GM18907 (cell line): Measurements from ENCODE around the gene STX8.
A peak's percentile ranks its signal among the peaks of the same experiment; 100 is the strongest.

ENCODE experiments used
- ATAC-seq: cut with Tn5 transposase; IDR thresholded peaks from one replicate; pipeline ENCODE4 v1.9.1; 2021; ENCODE audit warnings: mild to moderate bottlenecking, moderate library complexity; ENCODE audit not compliant: unreplicated experiment

STX8 gene

GRCh38 chr17:9244066-9245052 is 331.3 kb downstream of the STX8 start:
- ATAC-seq, result no peak

DNA sequence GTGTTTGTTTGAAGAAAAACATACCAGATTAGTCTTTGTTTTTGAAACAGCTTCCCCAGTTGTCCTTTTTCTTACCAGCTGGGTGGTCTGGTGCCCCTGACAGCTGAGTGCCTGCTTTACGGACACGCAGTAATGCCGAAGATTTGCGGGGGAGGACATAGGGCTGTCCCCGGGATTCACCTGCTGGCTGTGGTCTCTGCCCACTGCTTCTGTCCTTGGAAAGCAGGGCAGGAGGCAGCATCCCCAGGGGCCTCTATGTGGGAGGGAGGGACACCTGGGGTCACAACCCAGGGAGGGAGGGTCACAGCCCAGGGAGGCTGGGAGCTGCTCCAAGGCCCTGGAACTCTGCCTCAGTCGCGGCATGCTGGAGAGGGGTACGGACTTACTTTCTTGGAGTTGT is 332.6 kb downstream of the STX8 start:
- ATAC-seq, result no peak

DNA sequence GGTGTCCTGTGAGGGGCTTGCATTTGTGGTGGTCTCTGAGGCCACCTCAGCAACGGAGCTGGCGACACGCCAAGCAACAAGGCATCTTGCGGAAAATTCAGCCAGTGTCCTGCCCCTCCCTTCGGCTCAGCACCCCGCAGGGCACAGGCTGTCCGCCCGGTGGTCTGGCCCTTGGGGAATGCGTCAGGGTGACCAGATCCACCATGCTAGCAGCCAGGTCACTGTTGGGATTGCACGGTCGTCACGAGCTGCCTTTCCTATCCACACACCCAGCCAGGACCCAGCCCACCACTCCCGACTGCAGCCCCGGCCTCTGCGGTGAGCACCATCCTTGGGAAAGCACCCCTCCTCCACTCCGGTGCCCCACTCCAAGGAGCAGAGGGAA is 333.1 kb downstream of the STX8 start:
- ATAC-seq, result no peak

- ATAC-seq, result no peak
Observed at GRCh38 chr17:9241774-9242496, 333.7 kb downstream of the STX8 start.

GRCh38 chr17:9241371-9241712 is 334.3 kb downstream of the STX8 start:
- no peak for ATAC-seq

DNA sequence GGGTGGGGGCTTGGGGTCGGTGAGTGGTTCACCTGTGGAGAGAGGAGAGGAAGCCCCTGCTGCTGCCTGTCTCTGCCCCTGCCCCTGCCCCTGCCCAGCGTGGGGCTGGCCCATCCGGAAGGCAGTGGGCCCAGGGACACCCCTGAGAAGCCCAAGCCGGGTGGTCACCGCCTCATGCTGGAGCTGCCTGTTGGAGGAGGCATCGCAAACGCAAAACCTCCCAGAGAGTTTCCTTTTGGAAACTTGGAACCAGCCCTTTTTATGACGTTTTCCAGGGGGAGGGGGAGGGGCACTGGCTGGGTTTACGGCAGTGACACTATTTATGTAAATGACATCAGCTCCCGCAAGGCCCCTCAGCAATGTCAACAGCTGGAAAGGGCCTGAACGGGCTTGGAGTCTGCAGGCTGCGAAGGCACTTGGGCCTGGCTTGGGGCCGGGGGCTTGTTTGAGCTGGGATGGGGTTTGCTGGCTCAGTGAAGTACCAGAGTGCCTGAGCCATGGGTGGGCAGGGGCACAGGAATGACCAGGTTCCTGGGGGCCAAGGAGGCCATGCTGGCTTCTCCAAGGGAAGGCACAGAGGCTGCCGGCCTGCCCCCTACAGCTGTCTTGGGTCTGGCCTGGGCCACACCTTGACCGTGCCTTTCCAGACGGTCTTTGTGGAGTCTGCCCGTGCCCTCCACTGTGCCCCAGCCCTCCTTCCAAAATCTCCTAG is 334.8 kb downstream of the STX8 start:
- no peak for ATAC-seq

DNA sequence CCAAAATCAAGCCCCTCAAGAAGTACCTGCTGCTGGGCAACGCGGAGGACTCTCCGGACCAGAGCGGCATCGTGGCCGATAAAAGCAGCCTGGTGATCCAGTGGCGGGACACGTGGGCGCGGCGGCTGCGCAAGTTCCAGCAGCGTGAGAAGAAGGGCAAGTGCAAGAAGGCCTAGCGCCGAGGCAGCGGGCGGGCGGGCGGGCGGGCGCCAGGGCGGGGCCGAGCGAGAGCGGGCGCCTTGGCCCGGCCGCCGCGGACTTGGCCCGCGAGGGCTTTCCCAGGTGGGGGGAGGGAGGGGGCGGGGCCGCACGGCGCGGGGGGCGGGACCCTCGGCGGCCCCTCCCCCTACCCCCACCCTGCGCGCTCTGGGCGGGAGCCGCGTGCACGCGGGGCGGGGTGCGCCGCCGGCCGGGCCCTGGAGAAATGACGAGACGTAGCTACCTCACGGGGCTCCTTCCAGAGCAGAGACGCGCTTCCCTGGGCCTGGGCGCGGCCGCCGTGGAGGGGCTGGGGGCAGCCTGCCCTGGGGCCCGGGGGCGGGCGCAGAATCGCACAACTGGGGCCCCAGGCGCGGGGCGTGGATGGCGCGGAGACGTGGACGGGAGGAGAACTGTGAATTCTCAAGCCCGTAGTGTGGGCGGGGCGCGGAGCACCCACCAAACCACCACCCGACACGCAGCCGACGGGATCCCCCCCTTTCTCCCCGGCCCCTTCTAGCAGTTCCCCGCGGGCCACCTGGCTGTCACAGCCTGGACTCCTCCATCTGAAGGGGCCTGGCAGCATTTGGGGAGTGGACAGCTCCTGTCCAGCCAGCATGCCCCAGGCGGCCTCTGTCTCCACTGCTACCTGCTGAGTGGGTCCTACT is 335.6 kb downstream of the STX8 start:
- peak; percentile 60 for ATAC-seq

DNA sequence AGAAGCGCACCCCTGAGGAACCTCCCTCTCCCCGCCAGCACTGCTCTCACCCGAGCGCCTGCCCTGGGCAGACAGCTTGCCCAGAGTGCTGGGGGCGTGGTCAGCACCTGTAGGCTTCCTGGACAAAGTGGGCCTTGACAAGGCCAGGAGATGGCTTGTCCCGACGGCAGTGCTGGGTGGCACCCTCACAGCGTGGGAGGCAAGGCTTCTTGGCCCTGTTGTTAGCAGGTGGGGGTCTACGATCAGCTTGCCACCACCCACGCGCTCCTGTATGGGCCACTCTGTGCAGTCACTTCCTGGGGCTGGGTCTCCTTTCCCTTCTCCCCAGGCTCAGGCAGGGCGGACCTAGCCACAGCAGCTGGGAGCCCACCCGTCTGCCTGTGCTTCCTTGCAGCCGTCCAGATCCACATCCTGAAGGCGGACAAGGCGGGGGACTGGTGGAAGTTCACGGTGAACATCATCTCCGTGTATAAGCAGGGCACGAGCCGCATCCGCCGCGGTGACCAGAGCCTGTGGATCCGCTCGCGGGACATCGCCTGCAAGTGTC is 336.3 kb downstream of the STX8 start:
- no peak for ATAC-seq

DNA sequence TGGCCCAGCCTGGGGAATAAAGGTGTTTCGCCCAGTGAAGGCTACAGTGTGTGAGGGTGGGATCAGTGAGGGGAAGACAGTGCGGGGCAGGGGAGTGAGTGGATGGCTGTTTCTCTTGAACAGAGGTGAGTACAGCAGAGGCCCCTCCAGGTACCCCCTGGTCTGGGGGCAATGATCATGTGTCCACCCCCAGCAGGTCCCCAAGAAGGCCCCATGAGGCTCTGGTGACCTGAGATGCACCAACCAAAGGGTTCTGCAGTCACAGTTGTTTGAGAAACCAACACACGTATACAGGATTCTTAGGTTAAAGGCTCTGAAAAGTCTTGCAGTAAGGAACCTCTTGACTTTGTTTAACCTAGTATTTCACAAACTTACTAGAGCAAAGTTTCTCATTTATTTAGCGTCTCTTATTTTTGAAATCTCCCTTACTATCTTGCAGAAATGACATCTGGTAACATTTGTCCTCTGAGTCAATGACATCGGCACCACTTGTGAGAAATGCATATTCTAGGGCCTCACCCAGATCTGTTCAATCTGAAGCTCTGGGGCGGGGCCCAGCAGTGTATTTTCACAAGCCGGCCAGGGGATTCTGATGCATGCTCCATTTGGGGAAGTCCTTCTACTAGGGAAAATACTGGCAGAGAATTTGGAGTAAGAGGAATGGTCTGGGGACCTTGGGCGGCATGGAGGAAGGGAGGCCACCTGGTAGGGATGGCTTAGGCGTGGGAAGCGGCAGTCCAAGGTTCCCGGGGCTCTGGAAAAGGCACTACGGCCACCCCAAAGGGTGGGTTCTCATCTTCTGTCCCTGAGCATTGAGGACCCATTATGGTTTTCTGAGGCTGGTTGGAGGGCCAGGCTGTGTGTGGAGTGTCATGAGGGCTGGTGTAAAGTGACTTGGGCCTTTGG is 337.0 kb downstream of the STX8 start:
- no peak for ATAC-seq

DNA sequence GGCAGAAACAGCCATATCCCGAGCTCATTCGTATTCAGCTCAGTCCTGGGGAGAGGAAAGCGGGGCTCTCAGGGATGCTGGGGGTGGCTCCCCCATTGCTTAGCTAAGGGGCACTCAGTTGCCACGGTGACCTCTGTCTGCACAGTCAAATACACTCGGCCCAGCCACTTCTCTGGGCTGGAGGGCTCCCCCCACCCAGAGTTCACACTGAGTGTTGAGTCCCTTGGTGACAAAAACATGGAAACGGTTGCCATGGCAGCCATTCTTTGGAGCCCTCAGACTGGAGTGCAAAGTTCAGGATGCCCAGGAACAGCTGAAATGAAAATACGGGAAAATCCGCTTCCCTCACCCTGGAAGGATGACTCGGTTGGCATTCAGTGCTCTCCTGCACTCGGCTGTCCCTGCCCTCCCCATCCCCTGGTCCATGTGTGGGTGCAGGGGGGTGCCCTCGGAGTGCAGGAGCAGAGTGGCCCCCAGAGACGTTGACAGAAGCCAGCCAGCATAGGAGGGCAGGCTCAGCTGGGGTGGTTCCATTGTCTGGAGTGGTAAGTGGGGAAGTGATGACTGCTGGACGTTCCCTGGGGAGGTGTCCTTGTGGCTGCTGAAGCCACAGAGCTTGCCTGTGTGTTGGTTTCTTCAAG is 337.8 kb downstream of the STX8 start:
- no peak for ATAC-seq

DNA sequence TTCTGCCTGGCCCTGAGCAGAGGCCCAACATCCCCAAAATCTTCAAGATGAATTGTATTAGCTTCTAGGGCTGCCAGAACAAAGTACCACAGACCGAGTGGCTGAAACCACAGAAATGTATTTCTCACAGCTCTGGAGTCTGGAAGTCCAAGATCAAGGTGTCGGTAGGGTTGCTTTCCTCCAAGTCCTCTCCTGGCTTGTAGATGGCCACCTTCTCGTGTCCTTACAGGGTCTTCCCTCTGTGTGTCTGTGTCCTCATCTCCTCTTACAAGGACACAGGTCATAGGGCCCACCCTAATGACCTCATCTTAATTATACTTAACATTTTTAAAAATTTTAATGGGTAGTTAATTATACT is 338.6 kb downstream of the STX8 start:
- no peak for ATAC-seq

- ATAC-seq, result no peak
Observed at GRCh38 chr17:9236286-9237052, 339.2 kb downstream of the STX8 start.

DNA sequence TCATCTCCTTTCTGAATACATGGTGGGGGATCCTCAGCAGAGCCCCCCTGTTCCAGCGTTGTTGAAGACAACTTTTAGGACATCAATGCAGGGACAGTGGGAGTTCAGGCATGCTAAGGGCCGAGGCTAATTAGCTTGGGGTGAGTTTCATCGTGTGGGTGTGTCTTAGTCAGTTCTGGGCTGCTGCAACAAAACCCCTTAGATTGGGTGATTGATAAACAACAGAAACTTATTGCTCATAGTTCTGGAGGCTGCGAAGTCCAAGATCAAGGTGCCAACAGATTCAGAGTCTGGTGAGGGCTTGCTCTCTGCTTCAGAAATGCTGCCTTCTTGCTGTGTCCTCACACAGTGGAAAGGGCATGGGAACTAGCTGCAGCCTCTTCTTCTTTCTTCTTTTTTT is 340.3 kb downstream of the STX8 start:
- no peak for ATAC-seq

DNA sequence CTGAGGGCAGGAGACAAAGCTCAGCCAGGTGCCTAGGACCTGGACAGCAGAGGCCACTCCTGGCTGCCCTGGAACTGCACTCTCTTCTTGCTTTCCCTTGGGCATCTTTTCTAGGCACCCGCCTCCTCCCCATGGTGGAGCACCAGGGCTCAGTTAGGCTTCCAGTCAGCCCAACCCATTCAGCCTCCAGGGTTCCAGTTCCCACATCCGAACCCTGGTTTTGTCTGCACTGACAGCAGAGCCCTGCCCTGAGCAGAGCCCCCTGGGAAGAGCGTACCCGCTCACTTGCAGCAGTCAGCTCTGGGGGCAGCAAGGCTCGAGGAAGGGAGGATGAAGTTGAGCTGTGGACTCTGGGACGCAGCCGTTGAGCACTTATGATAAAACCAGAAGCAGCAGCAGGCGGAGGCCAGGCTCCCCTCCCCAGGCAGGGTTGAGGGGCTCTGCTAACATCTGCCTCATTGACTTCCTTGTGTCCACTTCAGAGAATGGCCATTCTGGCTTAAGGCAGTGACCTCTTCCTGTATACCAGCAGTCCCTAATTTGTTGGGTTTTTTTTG is 341.2 kb downstream of the STX8 start:
- no peak for ATAC-seq

DNA sequence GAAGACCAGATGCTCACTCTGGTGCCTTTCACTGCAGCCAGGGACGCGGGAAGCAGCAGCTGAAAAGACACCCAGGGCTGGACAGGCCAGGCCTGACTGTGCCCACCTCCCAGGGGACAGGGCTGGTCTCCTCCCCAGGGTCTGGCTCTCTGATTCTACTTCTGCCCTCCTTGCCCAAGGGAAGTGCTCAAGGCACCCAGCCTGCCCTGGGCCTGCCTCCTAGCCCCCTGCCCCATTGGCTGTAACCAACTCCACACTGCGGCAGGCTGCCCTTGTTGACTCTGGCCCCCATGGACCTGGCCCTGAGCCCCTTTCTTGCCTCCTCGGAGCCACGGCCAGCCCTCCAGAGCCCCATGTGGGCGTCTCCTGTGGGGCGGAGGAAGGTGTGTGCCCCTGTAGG is 341.9 kb downstream of the STX8 start:
- no peak for ATAC-seq

GRCh38 chr17:9233271-9233599 is 342.4 kb downstream of the STX8 start:
- ATAC-seq, result no peak

GRCh38 chr17:9232591-9233270 is 342.9 kb downstream of the STX8 start:
- no peak for ATAC-seq

DNA sequence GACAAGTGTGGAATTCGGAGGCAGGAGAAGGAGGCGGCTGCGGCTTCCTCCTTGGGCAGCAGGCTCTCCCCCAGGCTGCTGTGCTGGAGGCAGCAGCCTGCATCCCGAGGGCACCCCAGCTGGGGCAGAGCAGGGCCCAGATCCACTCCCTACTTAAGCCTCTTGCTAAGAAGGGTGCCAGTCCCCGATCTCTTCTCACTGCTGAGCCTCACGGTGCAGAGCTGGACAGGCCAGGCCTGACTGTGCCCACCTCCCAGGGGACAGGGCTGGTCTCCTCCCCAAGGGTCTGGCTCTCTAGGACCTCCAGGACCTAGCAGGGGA is 343.5 kb downstream of the STX8 start:
- ATAC-seq, result no peak
